Vagina (tissue), 2 donors: ENCODE measurements around the gene KMT2C. TPM values are rescaled to one million over a fixed set of nuclear protein-coding genes. Genes with fewer than 3 reads are reported as not detected.

Source experiments
- DNase-seq, 2 donors: peaks; one replicate each; pipeline ENCODE4 v3.0.0-alpha.2; 2017; ENCODE audit errors: extremely low spot score in 2 of 2
- H3K27ac ChIP-seq: fragments of 200-600 bp; sonication (generic); one replicate; pipeline ENCODE4 v1.5.1; 2019
- H3K27me3 ChIP-seq: fragments of 200-600 bp; sonication (generic); one replicate; pipeline ENCODE4 v1.5.1; 2019
- H3K36me3 ChIP-seq, 2 donors: fragments of 200-600 bp; sonication (generic); one replicate each; pipeline ENCODE4 v1.5.1; 2017 to 2019
- H3K4me1 ChIP-seq: fragments of 200-600 bp; sonication (generic); one replicate; pipeline ENCODE4 v1.5.1; 2019
- H3K4me3 ChIP-seq, 2 donors: fragments of 200-600 bp; sonication (generic); 1 replicate in 1 of 2; 2 replicates in 1 of 2; pipeline ENCODE4 v1.5.1; 2016 to 2019
- H3K9me3 ChIP-seq: fragments of 200-600 bp; sonication (generic); one replicate; pipeline ENCODE4 v1.5.1; 2019
- POLR2A ChIP-seq, 2 donors: fragments of 450-650 bp; IDR thresholded peaks; one replicate each; pipeline ENCODE4 v1.6.1; 2017; ENCODE audit warnings: antibody characterized with exemption in 2 of 2, mild to moderate bottlenecking in 2 of 2, moderate library complexity in 2 of 2
- POLR2AphosphoS5 ChIP-seq, 2 donors: sonication (generic); formaldehyde crosslinking; IDR thresholded peaks; one replicate each; pipeline ENCODE4 v1.9.0; 2017; ENCODE audit warnings: antibody characterized with exemption in 2 of 2, mild to moderate bottlenecking in 2 of 2, low read depth in 1 of 2; ENCODE audit not compliant: insufficient read depth in 1 of 2
- intact Hi-C: fragments of 100-400 bp; cut with DNase I; formaldehyde crosslinking; loops from one replicate; pipeline ENCODE4 v1.15.1; 2023
- total RNA-seq: library from RNA; depleted of rRNA; stranded (reverse); fragments of >200 nt; gene quantifications from one replicate; pipeline ENCODE4 v1.2.3, GENCODE V29; 2016
- TF ChIP-seq, protein P1 (sequence below), 3 experiments: fragments of 450-650 bp in 2 of 3; fragments of 200-600 bp in 1 of 3; sonication (generic) in 1 of 3; IDR thresholded peaks; one replicate each; pipeline ENCODE4 v1.5.1; 2017 to 2019; ENCODE audit warnings: antibody characterized with exemption in 3 of 3, mild to moderate bottlenecking in 2 of 3, moderate library complexity in 2 of 3

The KMT2C gene
- total RNA-seq, 1 donor from 2014 or later: 62.6 TPM

DNA sequence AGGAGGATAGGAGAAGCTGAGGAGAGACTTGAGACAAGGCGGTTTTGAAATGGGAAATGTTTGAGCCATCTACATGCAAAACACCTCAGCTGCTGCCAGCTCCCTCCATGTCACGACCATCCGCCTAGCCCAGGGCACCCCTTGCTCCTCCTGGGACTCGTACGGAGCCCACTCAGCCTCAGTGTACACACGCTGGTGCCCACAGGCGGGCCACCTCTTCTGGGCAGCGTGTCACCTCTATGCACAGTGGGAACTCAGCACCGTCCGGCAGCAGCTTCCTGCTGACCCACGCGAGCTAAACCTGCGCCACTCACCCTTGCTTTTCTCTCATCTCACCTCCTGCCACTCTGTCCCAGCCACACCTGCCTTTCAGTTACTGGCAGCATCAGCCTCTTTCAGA, 302.0 kb downstream of the KMT2C start:
- intact Hi-C loops: no loop called here
- Histone ChIP-seq H3K4me3 (no peak overlapping the region), H3K27ac (no peak overlapping the region), H3K9me3 (no peaks in the 10 kb centered on the region), H3K27me3 (no peaks in the 10 kb centered on the region), H3K4me1 (peaks cover 16% of the 10 kb centered on the region), H3K36me3 (peaks cover 5 to 21% of the 10 kb centered on the region in 2 donors)
- TF ChIP-seq POLR2A (IDR thresholded peaks at IDR 0.05) (no peak), POLR2AphosphoS5 (IDR thresholded peaks at IDR 0.05; ENCODE audit: insufficient read depth in 1 of 2, low read depth in 1 of 2) (no peak)
- TF ChIP-seq, protein P1, sequence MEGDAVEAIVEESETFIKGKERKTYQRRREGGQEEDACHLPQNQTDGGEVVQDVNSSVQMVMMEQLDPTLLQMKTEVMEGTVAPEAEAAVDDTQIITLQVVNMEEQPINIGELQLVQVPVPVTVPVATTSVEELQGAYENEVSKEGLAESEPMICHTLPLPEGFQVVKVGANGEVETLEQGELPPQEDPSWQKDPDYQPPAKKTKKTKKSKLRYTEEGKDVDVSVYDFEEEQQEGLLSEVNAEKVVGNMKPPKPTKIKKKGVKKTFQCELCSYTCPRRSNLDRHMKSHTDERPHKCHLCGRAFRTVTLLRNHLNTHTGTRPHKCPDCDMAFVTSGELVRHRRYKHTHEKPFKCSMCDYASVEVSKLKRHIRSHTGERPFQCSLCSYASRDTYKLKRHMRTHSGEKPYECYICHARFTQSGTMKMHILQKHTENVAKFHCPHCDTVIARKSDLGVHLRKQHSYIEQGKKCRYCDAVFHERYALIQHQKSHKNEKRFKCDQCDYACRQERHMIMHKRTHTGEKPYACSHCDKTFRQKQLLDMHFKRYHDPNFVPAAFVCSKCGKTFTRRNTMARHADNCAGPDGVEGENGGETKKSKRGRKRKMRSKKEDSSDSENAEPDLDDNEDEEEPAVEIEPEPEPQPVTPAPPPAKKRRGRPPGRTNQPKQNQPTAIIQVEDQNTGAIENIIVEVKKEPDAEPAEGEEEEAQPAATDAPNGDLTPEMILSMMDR (IDR thresholded peaks at IDR 0.05): no peak
- no peak for DNase-seq

DNA sequence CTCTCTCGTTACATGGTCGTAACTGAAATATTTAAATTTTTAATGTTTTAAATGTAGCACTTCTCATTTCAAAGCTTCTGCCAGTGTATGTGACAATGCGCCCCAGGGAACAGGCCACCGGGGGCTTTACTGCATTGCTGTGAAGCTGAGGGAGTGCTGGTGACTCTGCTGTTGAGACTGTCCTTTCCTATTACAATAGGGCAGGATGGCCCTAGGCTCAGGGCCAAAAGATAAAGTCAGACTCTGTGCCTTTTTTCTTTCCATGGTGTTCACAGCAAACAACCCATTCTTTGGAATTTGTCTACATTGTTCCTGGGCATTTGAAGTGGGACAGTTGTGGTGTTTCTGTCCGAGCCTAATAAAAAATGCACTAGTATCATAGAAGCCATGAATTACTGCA, 303.0 kb downstream of the KMT2C start:
- Histone ChIP-seq H3K27ac (no peak overlapping the region), H3K27me3 (no peaks in the 10 kb centered on the region), H3K4me1 (peaks cover 16% of the 10 kb centered on the region), H3K9me3 (no peaks in the 10 kb centered on the region), H3K4me3 (no peak overlapping the region), H3K36me3 (peaks cover 0 to 12% of the 10 kb centered on the region in 2 donors)
- intact Hi-C loops: no loop called here
- no peak for TF ChIP-seq POLR2A (IDR thresholded peaks at IDR 0.05)
- TF ChIP-seq, protein P1 (IDR thresholded peaks at IDR 0.05): no peak
- TF ChIP-seq POLR2AphosphoS5 (IDR thresholded peaks at IDR 0.05; ENCODE audit: insufficient read depth in 1 of 2, low read depth in 1 of 2): no peak
- DNase-seq: no peak

DNA sequence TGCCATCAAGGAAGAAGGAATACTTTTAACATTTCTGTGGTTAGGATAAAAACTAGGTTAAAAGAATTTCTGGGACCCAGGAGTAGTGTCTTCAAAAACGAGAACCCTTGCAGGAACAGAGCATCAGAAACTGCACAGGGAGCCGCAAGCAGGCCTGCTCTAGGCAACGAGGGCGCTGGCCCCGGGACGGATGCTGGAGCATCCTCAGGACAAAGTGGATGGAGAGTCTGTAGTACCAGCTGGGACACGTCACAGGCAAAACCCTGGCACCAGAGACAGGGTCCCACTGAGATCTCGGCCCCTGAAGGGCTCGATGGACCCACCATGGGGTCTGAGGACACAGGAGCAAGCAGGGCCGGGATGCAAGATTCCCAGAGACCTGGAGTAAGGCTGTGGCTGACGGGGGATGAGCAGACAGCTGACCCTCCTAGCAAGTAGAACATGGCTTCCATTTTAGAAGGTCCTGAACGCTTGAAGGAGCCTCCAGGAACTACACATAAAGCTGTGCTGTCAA, 303.8 kb downstream of the KMT2C start:
- no peak for DNase-seq
- peaks cover 14% of the 10 kb centered on the region for H3K4me1 ChIP-seq
- H3K36me3 ChIP-seq: peaks cover 0 to 9% of the 10 kb centered on the region in 2 donors
- intact Hi-C loops: no loop called here
- H3K4me3 ChIP-seq: no peak overlapping the region
- H3K27ac ChIP-seq: no peak overlapping the region
- H3K27me3 ChIP-seq: no peaks in the 10 kb centered on the region
- TF ChIP-seq POLR2AphosphoS5 (IDR thresholded peaks at IDR 0.05; ENCODE audit: insufficient read depth in 1 of 2, low read depth in 1 of 2): no peak
- TF ChIP-seq, protein P1 (IDR thresholded peaks at IDR 0.05): no peak
- TF ChIP-seq POLR2A (IDR thresholded peaks at IDR 0.05): no peak
- no peaks in the 10 kb centered on the region for H3K9me3 ChIP-seq

DNA sequence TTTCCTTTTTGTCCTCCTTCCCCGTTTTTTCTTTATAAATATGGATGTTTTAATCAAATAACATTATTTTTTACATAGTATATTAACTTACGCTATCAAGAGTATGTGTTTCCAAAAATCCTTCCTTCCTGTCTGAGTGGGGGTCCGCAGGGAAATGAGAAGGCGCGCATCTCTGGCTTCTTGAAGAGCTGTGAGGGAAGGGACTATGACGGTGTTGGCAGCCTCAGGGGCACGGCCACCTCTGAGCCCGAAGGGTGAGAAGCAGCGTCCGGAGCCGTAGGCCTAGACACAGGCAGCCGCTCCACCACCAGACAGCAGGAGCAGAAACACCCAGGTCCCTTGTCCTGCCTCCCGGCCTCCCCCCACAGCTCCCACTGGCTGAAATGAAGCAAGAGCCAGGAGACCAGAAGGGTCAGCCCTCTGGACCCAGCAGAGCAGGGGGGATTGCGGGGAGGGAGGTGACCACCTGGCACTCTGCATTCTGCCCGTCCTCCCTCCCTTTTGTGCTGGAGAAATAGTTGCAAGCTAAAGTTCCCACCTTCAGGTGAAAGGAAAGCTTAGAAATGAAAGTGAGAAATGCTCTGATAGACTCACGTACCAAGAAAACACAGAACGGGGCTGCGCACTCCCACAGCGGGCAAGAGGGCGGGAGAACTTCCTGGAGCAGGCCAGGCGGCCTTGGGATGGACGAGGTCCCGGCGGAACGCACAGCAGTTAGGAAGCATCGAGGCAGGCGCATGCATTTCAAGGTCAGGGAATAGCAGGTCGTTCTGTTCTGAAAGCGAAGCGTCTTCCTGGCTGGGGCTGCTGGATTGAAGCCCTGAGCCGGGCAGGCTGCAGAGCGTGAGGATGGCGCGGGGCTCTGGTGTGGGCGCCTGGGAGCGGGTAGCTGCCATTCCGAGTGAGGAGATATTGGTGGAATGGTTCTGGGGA, 304.9 kb downstream of the KMT2C start:
- H3K9me3 ChIP-seq: no peaks in the 10 kb centered on the region
- intact Hi-C loops: no loop called here
- DNase-seq: no peak
- peaks cover 3% of the 10 kb centered on the region for H3K4me1 ChIP-seq
- no peak overlapping the region for H3K4me3 ChIP-seq
- no peak for TF ChIP-seq POLR2A (IDR thresholded peaks at IDR 0.05)
- TF ChIP-seq, protein P1 (IDR thresholded peaks at IDR 0.05): no peak
- TF ChIP-seq POLR2AphosphoS5 (IDR thresholded peaks at IDR 0.05; ENCODE audit: insufficient read depth in 1 of 2, low read depth in 1 of 2): no peak
- H3K36me3 ChIP-seq: peaks cover 0 to 9% of the 10 kb centered on the region in 2 donors
- H3K27ac ChIP-seq: no peak overlapping the region
- H3K27me3 ChIP-seq: no peaks in the 10 kb centered on the region

DNA sequence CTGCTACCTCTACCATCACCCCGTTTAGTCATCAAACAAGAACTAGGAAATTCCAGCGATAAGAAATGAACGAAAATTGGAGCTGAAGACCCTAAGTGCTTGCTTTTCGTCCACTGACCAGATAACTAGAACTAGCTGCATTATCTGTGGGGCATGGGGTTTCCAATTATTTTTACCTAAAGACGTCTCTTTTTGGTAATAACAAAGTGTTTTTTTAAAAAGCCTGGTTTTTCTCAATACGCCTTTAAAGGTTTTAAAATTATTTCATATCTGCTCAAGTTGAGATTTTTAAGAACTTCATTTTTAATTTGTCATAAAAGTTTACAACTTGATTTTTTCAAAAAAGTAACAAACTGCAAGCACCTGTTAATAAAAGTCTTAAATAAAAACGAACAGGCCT, 306.1 kb downstream of the KMT2C start:
- TF ChIP-seq POLR2AphosphoS5 (IDR thresholded peaks at IDR 0.05; ENCODE audit: insufficient read depth in 1 of 2, low read depth in 1 of 2) (no peak), POLR2A (IDR thresholded peaks at IDR 0.05) (no peak)
- TF ChIP-seq, protein P1 (IDR thresholded peaks at IDR 0.05): no peak
- intact Hi-C loops: no loop called here

More for the DNA sequence above, 306.1 kb downstream of the KMT2C start:
- Histone ChIP-seq H3K36me3 (peaks cover 0 to 13% of the 10 kb centered on the region in 2 donors), H3K27ac (no peak overlapping the region), H3K4me3 (no peak overlapping the region), H3K9me3 (no peaks in the 10 kb centered on the region), H3K27me3 (no peaks in the 10 kb centered on the region), H3K4me1 (no peaks in the 10 kb centered on the region)
- DNase-seq: no peak
